ENCODE data around the gene MAPK13.

DNA sequence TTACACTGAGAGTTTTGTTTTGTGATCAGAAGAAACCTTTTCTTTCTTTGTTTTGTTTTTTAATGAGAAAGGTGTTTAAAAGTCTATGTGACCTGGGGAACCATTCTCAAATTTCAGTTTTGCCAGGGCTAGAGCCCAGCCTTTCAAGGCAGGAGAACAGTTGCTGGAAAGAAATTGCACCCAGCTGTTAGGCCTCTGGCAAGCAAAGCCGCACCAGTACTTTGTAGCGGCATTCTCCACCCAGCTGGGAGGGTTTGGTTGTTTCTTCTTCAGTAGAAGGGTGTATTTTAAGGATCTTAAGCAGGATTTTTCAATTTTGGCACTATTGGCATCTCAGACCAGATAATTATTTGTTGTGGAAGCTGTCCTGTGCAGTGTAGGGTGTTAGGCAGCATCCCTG lies 16.6 kb upstream of the MAPK13 start:
- TF ChIP-seq POLR2A (IDR thresholded peaks at IDR 0.05): no peak
- TF ChIP-seq, protein P1, sequence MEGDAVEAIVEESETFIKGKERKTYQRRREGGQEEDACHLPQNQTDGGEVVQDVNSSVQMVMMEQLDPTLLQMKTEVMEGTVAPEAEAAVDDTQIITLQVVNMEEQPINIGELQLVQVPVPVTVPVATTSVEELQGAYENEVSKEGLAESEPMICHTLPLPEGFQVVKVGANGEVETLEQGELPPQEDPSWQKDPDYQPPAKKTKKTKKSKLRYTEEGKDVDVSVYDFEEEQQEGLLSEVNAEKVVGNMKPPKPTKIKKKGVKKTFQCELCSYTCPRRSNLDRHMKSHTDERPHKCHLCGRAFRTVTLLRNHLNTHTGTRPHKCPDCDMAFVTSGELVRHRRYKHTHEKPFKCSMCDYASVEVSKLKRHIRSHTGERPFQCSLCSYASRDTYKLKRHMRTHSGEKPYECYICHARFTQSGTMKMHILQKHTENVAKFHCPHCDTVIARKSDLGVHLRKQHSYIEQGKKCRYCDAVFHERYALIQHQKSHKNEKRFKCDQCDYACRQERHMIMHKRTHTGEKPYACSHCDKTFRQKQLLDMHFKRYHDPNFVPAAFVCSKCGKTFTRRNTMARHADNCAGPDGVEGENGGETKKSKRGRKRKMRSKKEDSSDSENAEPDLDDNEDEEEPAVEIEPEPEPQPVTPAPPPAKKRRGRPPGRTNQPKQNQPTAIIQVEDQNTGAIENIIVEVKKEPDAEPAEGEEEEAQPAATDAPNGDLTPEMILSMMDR (IDR thresholded peaks at IDR 0.05): no peak

Data from uterus (tissue), 2 donors.